Rectal smooth muscle tissue (tissue), 1 donor: ENCODE data around the gene TBC1D10A.
"Not testable (repeated sequence)": the region's sequence is repeated elsewhere in the genome, so short reads cannot be mapped to it uniquely, and the experiment has no call there.

Experiments used
- H3K27ac ChIP-seq: one replicate; pipeline ENCODE4 v1.7.0; 2013; ENCODE audit warnings: low read depth, low read length, inconsistent platforms
- H3K27me3 ChIP-seq: one replicate; pipeline ENCODE4 v1.7.0; 2013; ENCODE audit warnings: low read length; ENCODE audit not compliant: control insufficient read depth, insufficient read depth
- H3K36me3 ChIP-seq: one replicate; pipeline ENCODE4 v1.7.0; 2013; ENCODE audit warnings: low read length; ENCODE audit not compliant: control insufficient read depth, insufficient read depth
- H3K4me1 ChIP-seq: one replicate; pipeline ENCODE4 v1.7.0; 2013; ENCODE audit warnings: low read length; ENCODE audit not compliant: control insufficient read depth, insufficient read depth
- H3K4me3 ChIP-seq: one replicate; pipeline ENCODE4 v1.7.0; 2013; ENCODE audit warnings: low read length
- H3K9ac ChIP-seq: one replicate; pipeline ENCODE4 v1.7.0; 2013; ENCODE audit warnings: low read length

The TBC1D10A gene

GRCh38 chr22:30338802-30339201, 12.1 kb upstream of the TBC1D10A start:
- Histone ChIP-seq H3K9ac (no peak overlapping the region), H3K36me3 (peaks cover 82% of the 10 kb centered on the region), H3K4me1 (no peaks in the 10 kb centered on the region), H3K4me3 (no peak overlapping the region), H3K27ac (no peak overlapping the region), H3K27me3 (no peaks in the 10 kb centered on the region)

GRCh38 chr22:30338341-30338740, 11.6 kb upstream of the TBC1D10A start:
- not testable (repeated sequence) for H3K27ac ChIP-seq, H3K27me3 ChIP-seq, H3K4me3 ChIP-seq, H3K4me1 ChIP-seq, H3K9ac ChIP-seq
- peaks cover 81% of the 10 kb centered on the region for H3K36me3 ChIP-seq

DNA sequence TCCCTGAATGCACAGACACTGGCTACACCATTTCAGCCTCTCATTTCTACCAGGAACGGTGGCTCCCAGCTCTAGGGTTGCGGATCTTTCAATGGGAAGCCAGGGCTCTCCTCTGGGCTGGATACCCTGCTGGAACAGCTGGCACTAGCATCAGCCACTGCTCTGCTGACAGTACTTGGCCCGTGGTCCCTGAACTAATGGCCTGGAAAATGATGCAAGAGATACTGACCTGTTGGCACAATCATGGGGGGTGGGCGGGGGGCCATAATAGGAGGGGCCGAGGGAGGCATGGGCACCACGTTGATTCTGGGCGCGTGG, 10.7 kb upstream of the TBC1D10A start:
- H3K4me1 ChIP-seq: no peaks in the 10 kb centered on the region
- H3K36me3 ChIP-seq: peaks cover 74% of the 10 kb centered on the region
- H3K27ac ChIP-seq: no peak overlapping the region
- H3K4me3 ChIP-seq: no peak overlapping the region
- H3K27me3 ChIP-seq: no peaks in the 10 kb centered on the region
- no peak overlapping the region for H3K9ac ChIP-seq

GRCh38 chr22:30336752-30337460, 10.2 kb upstream of the TBC1D10A start:
- Histone ChIP-seq H3K4me1 (no peaks in the 10 kb centered on the region), H3K27ac (no peak overlapping the region), H3K9ac (no peak overlapping the region), H3K4me3 (no peak overlapping the region), H3K27me3 (no peaks in the 10 kb centered on the region), H3K36me3 (peaks cover 71% of the 10 kb centered on the region)

DNA sequence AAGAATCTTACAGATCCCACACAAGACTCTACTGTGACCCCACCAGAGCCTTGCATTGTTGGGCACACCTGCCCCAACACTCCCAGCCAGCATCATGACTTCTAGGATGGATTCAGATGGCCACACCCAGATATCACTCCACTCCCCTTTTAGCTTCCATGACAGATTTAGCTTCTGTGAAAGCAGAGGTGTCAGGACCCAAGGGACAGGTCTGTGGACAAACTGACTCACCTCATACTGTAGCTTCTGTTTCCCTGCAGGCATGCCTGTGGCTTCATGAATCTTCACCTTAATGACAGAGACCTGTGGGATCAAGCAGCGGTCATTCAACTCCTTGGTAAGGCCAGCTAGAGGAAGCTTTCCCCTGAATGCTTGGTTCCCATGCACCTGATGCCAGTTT, 8.5 kb upstream of the TBC1D10A start:
- Histone ChIP-seq H3K9ac (no peak overlapping the region), H3K36me3 (peaks cover 62% of the 10 kb centered on the region), H3K4me3 (no peak overlapping the region), H3K27me3 (no peaks in the 10 kb centered on the region), H3K4me1 (no peaks in the 10 kb centered on the region), H3K27ac (no peak overlapping the region)

DNA sequence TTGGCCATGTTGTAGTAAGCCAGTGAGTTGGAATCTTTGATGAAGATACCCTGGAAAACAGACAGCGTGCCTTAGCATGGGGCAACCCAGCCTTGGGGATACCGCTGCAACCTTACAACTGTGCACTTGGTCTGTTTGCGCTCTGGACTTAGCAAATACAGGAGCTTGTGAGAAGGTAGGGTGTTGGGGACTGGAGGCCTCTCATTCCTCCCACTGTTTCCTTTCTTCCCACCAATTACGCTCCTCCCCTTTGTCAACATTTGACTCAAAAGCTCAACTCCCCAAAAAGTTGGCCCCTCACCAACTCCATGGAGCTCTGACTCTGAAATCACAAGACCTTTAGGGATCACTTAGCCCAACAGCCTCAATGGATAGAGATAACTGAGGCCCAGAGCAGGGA, 7.9 kb upstream of the TBC1D10A start:
- H3K4me1 ChIP-seq: no peaks in the 10 kb centered on the region
- no peaks in the 10 kb centered on the region for H3K27me3 ChIP-seq
- H3K9ac ChIP-seq: no peak overlapping the region
- H3K36me3 ChIP-seq: peaks cover 56% of the 10 kb centered on the region
- H3K4me3 ChIP-seq: no peak overlapping the region
- H3K27ac ChIP-seq: no peak overlapping the region

- Histone ChIP-seq H3K4me1 (no peaks in the 10 kb centered on the region), H3K36me3 (peaks cover 46% of the 10 kb centered on the region), H3K27me3 (no peaks in the 10 kb centered on the region), H3K4me3 (no peak overlapping the region), H3K27ac (no peak overlapping the region), H3K9ac (no peak overlapping the region)
These were observed 7.0 kb upstream of the TBC1D10A start for GRCh38 chr22:30333707-30334087.

DNA sequence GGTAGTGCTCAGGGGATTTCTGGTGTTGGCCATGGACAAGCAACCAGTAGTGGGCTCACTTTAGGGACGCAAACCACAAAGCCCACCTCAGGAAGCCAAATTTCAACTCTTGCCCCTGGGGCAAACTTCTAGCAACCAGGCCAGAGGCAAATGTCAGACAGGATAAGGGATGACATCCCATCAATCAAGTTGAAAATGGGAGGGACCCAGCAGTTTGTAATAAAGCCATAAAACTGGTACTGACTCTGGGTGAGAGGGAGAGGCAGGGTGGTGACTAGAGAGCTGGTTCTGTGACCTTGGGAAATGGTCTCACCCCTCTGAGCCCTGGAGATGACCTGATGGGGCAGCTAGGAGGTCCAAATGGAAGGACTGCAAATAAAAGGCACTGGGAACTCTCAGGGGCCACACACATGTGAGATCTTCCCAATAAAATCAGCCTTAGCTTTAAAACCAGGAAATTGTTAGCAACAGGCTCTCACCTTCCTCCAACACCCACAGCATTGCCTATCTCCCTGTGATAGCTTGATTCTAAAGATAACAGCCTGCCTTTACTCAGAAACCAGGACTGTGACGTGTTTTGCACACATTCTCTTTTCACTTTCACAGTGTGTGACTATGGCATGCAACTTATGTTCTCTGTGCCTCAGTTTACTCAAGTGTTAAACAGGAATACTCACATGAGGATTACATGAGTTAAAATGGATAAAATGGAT, 6.4 kb upstream of the TBC1D10A start:
- H3K4me3 ChIP-seq: no peak overlapping the region
- no peak overlapping the region for H3K9ac ChIP-seq
- H3K36me3 ChIP-seq: peaks cover 42% of the 10 kb centered on the region
- no peaks in the 10 kb centered on the region for H3K4me1 ChIP-seq
- no peak overlapping the region for H3K27ac ChIP-seq
- H3K27me3 ChIP-seq: no peaks in the 10 kb centered on the region

- Histone ChIP-seq H3K4me1 (no peaks in the 10 kb centered on the region), H3K27ac (no peak overlapping the region), H3K9ac (no peak overlapping the region), H3K27me3 (no peaks in the 10 kb centered on the region), H3K4me3 (no peak overlapping the region), H3K36me3 (peaks cover 38% of the 10 kb centered on the region)
These were observed 5.8 kb upstream of the TBC1D10A start for GRCh38 chr22:30332551-30332950.

DNA sequence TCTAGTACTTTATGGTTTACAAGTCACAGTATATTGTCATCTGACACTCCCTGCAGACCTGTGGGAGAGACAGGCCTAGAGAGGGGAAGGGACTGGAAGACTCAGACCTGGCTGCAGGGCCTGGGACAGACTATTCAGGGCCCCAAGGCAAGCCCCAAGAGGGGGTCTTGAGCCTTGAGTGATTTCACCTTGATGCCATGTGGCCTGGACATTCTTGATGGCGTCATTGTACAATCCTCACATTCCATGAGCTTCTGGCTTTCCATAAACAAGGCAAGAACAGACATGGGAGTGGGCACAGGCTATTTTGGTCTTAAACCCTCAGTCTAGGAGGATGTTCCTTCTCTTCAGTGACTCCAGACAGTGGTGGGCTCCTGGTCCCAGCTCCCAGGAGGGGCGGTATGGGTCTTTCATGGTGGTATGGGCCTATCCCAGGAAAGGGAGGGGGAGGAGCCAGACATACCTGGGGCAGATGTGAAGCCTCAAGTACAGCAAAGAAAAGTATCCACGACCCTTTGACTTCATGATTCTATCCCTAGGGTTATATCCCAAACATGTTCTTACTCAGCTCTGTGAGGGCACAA, 1.8 kb upstream of the TBC1D10A start:
- no peak overlapping the region for H3K4me3 ChIP-seq
- H3K27ac ChIP-seq: no peak overlapping the region
- H3K27me3 ChIP-seq: no peaks in the 10 kb centered on the region
- no peak overlapping the region for H3K9ac ChIP-seq
- H3K36me3 ChIP-seq: peaks cover 6% of the 10 kb centered on the region
- H3K4me1 ChIP-seq: peaks cover 19% of the 10 kb centered on the region

DNA sequence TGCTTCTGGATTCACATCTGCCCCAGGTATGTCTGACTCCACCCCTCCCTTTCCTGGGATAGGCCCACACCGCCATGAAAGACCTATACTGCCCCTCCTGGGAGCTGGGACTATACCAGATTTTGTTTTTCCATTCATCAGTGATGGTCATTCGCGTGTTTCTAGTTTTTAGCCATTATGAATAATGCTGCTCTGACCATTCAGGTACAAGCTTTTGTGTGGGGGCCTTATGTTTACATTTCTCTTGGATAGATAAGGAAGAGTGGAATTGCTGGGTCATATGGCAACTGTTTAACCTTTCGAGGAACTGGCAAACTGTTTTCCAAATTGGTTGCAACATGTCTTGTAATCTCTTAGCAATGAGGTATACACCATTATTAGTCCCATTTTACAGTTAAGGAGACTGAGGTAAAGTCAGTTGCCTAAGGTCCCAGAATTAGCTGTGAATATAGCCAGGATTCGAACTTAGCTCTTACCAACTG, 1.2 kb upstream of the TBC1D10A start:
- Histone ChIP-seq H3K4me3 (peak overlapping the region; percentile 68), H3K27me3 (no peaks in the 10 kb centered on the region), H3K36me3 (peaks cover 6% of the 10 kb centered on the region), H3K9ac (no peak overlapping the region), H3K4me1 (peaks cover 19% of the 10 kb centered on the region), H3K27ac (no peak overlapping the region)

- peaks cover 4% of the 10 kb centered on the region for H3K36me3 ChIP-seq
- H3K27me3 ChIP-seq: no peaks in the 10 kb centered on the region
- peak overlapping the region; percentile 92 for H3K4me3 ChIP-seq
- peaks cover 19% of the 10 kb centered on the region for H3K4me1 ChIP-seq
- H3K9ac ChIP-seq: peak overlapping the region; percentile 90
- H3K27ac ChIP-seq: peak overlapping the region; percentile 84
These were observed 461 bp downstream of the TBC1D10A start for GRCh38 chr22:30326255-30326705.
